ENCODE results near the gene OR10S1. TPM values are rescaled to one million over a fixed set of nuclear protein-coding genes. Genes with fewer than 3 reads are reported as not detected.

Gene OR10S1
- total RNA-seq, 4 donors from 2014 or later, result not detected

GRCh38 chr11:123976770-123977560, 616 bp downstream of the OR10S1 start:
- Histone ChIP-seq H3K36me3 (no peaks in the 10 kb centered on the region), H3K27me3 (no peaks in the 10 kb centered on the region), H3K4me1 (no peaks in the 10 kb centered on the region), H3K27ac (no peak overlapping the region), H3K4me3 (no peak overlapping the region), H3K9me3 (no peaks in the 10 kb centered on the region)
- ATAC-seq, result no peak
- 76 to 86% methylated on average over 9 to 17 of the region's 18 CpGs for WGBS, 2 donors (ENCODE audit: low coverage in 1 of 2)
- TF ChIP-seq POLR2A (IDR thresholded peaks at IDR 0.05) (no peak), EP300 (IDR thresholded peaks at IDR 0.05) (no peak), POLR2AphosphoS5 (IDR thresholded peaks at IDR 0.05) (no peak)
- TF ChIP-seq, protein P1, sequence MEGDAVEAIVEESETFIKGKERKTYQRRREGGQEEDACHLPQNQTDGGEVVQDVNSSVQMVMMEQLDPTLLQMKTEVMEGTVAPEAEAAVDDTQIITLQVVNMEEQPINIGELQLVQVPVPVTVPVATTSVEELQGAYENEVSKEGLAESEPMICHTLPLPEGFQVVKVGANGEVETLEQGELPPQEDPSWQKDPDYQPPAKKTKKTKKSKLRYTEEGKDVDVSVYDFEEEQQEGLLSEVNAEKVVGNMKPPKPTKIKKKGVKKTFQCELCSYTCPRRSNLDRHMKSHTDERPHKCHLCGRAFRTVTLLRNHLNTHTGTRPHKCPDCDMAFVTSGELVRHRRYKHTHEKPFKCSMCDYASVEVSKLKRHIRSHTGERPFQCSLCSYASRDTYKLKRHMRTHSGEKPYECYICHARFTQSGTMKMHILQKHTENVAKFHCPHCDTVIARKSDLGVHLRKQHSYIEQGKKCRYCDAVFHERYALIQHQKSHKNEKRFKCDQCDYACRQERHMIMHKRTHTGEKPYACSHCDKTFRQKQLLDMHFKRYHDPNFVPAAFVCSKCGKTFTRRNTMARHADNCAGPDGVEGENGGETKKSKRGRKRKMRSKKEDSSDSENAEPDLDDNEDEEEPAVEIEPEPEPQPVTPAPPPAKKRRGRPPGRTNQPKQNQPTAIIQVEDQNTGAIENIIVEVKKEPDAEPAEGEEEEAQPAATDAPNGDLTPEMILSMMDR (IDR thresholded peaks at IDR 0.05), result no peak

DNA sequence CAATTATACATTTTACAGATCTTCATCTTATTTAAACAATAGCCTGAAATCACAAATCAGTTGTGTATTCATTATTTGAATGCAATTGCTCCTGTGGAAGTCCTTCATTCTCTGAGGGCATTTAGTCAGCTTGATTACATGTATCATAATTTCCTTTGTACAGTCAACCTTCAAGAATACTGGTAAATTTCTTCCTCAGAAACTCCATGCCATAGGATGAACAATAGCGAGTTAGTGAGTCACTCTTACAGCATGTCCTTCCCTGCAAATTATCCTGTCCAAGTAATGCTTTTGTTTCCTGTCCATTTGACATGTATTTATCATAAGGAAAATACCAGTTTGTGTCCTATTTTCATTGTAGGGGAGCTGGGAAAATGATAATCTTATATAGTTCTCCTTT, 3.8 kb downstream of the OR10S1 start:
- Histone ChIP-seq H3K27ac (no peak overlapping the region), H3K4me3 (no peak overlapping the region), H3K36me3 (no peaks in the 10 kb centered on the region), H3K27me3 (no peaks in the 10 kb centered on the region), H3K4me1 (no peaks in the 10 kb centered on the region), H3K9me3 (no peaks in the 10 kb centered on the region)
- ATAC-seq, result no peak
- 40 to 75% methylated on average over 1 of the region's 1 CpG for whole genome bisulfite sequencing, 2 donors (ENCODE audit: low coverage in 1 of 2)
- TF ChIP-seq POLR2A (IDR thresholded peaks at IDR 0.05) (no peak), EP300 (IDR thresholded peaks at IDR 0.05) (no peak)
- TF ChIP-seq, protein P1 (IDR thresholded peaks at IDR 0.05), result no peak

GRCh38 chr11:123956752-123957151, 20.8 kb downstream of the OR10S1 start:
- ATAC-seq, result no peak
- Histone ChIP-seq H3K36me3 (no peaks in the 10 kb centered on the region), H3K27me3 (no peaks in the 10 kb centered on the region)

GRCh38 chr11:123945132-123945531, 32.4 kb downstream of the OR10S1 start:
- Histone ChIP-seq H3K27ac (no peak overlapping the region), H3K4me3 (no peak overlapping the region), H3K4me1 (no peaks in the 10 kb centered on the region), H3K27me3 (no peaks in the 10 kb centered on the region), H3K36me3 (no peaks in the 10 kb centered on the region), H3K9me3 (no peaks in the 10 kb centered on the region)
- ATAC-seq, result no peak
- TF ChIP-seq EP300 (IDR thresholded peaks at IDR 0.05), result no peak
- TF ChIP-seq, protein P1 (IDR thresholded peaks at IDR 0.05), result no peak
- no peak for TF ChIP-seq POLR2A (IDR thresholded peaks at IDR 0.05)
- no peak for TF ChIP-seq POLR2AphosphoS5 (IDR thresholded peaks at IDR 0.05)
- 18 to 67% methylated on average over 1 of the region's 1 CpG for WGBS, 2 donors (ENCODE audit: low coverage in 1 of 2)

More at GRCh38 chr11:123956752-123957151, 20.8 kb downstream of the OR10S1 start:
- Histone ChIP-seq H3K27ac (no peak overlapping the region), H3K4me1 (no peaks in the 10 kb centered on the region), H3K9me3 (peaks cover 0 to 17% (median 0%) of the 10 kb centered on the region in 3 donors), H3K4me3 (no peak overlapping the region)
- TF ChIP-seq EP300 (IDR thresholded peaks at IDR 0.05) (no peak), POLR2AphosphoS5 (IDR thresholded peaks at IDR 0.05) (no peak), POLR2A (IDR thresholded peaks at IDR 0.05) (no peak)
- TF ChIP-seq, protein P1 (IDR thresholded peaks at IDR 0.05), result no peak

DNA sequence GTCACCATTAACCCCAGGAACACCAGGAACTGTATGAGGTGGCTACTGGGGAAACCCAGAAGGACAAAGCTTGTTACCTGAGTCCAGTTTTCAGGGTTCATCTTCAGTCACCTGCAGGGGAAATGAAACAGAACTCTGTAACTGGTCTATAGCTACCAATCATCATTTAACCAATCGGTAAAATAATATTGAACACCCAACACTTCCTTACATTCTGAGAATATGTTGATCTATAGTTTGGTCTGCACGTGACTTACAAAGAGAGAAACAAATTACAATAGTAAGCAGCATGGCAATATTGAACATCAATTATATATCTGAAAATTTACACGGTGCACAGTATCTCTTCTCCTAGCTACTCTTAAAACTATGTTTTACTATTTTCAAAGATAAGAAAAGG, 33.8 kb downstream of the OR10S1 start, which contains the start of gene OR6T1:
OR6T1 (minus strand) TSS at position 101 of the 400 bp plus-strand sequence; CDS start at position 101, 0 bp downstream.
- H3K4me3 ChIP-seq, result no peak within 1 kb of the TSS
- H3K9me3 ChIP-seq, result no peaks in the 10 kb centered on the region
- H3K36me3 ChIP-seq, result no peaks in the 10 kb centered on the region
- no peak within 1 kb of the TSS for H3K27ac ChIP-seq
- 69 to 79% methylated on average over 3 of the region's 3 CpGs for WGBS, 2 donors (ENCODE audit: low coverage in 1 of 2)
- H3K4me1 ChIP-seq, result no peaks in the 10 kb centered on the region
- TF ChIP-seq POLR2A (IDR thresholded peaks at IDR 0.05), result no peak
- TF ChIP-seq EP300 (IDR thresholded peaks at IDR 0.05), result no peak
- TF ChIP-seq, protein P1 (IDR thresholded peaks at IDR 0.05), result no peak
- no peak for TF ChIP-seq POLR2AphosphoS5 (IDR thresholded peaks at IDR 0.05)
- ATAC-seq, result no peak
- H3K27me3 ChIP-seq, result no peaks in the 10 kb centered on the region

All from gastroesophageal sphincter (tissue), 4 donors.